H9 (cell line): ENCODE measurements around the gene MICA. TPM values are rescaled to one million over a fixed set of nuclear protein-coding genes. Genes with fewer than 3 reads are reported as not detected.

ENCODE experiments used
- DNase-seq: peaks from one replicate; pipeline ENCODE4 v3.0.0-alpha.2; 2017
- H2AFZ ChIP-seq: one replicate; pipeline ENCODE4 v1.6.1; 2013; ENCODE audit warnings: mild to moderate bottlenecking, low read length, control low read depth, moderate library complexity
- H2AK5ac ChIP-seq: 2 replicates; pipeline ENCODE4 v1.6.1; 2013; ENCODE audit warnings: low read length, control low read depth, mixed read lengths; ENCODE audit not compliant: insufficient read length
- H2BK120ac ChIP-seq: one replicate; pipeline ENCODE4 v1.6.1; 2013; ENCODE audit warnings: low read depth, mild to moderate bottlenecking, low read length, control low read depth, inconsistent platforms; ENCODE audit not compliant: poor library complexity, severe bottlenecking
- H2BK12ac ChIP-seq: 2 replicates; pipeline ENCODE4 v1.6.1; 2013; ENCODE audit warnings: low read length, control low read depth, mixed read lengths, low read depth; ENCODE audit not compliant: insufficient read length
- H2BK15ac ChIP-seq: 2 replicates; pipeline ENCODE4 v1.6.1; 2013; ENCODE audit warnings: low read depth, low read length, control low read depth
- H2BK20ac ChIP-seq: one replicate; pipeline ENCODE4 v1.6.1; 2013; ENCODE audit warnings: low read depth, mild to moderate bottlenecking, low read length, control low read depth, inconsistent platforms; ENCODE audit not compliant: poor library complexity, severe bottlenecking
- H2BK5ac ChIP-seq: 2 replicates; pipeline ENCODE4 v1.6.1; 2013; ENCODE audit warnings: low read length, control low read depth, mixed read lengths; ENCODE audit not compliant: insufficient read length
- H3K14ac ChIP-seq: 2 replicates; pipeline ENCODE4 v1.6.1; 2013; ENCODE audit warnings: low read length, control low read depth; ENCODE audit not compliant: insufficient read depth
- H3K18ac ChIP-seq: 2 replicates; pipeline ENCODE4 v1.6.1; 2013; ENCODE audit warnings: low read depth, mild to moderate bottlenecking, mixed read lengths, low read length, control low read depth; ENCODE audit not compliant: insufficient read length
- H3K23ac ChIP-seq: 2 replicates; pipeline ENCODE4 v1.6.1; 2013; ENCODE audit warnings: low read length, control low read depth, mixed read lengths, low read depth; ENCODE audit not compliant: insufficient read length
- H3K23me2 ChIP-seq: 2 replicates; pipeline ENCODE4 v1.6.1; 2013; ENCODE audit warnings: low read depth, mild to moderate bottlenecking, mixed read lengths, low read length, control low read depth; ENCODE audit not compliant: insufficient read length, poor library complexity, severe bottlenecking
- H3K27ac ChIP-seq: 2 replicates; pipeline ENCODE4 v1.5.1; 2013; ENCODE audit warnings: low read length, control low read depth, mixed read lengths, low read depth; ENCODE audit not compliant: insufficient read length
- H3K27me3 ChIP-seq: 2 replicates; pipeline ENCODE4 v1.6.1; 2013; ENCODE audit warnings: low read length, control low read depth, inconsistent platforms; ENCODE audit not compliant: insufficient read depth
- H3K4ac ChIP-seq: 2 replicates; pipeline ENCODE4 v1.6.1; 2013; ENCODE audit warnings: low read depth, mild to moderate bottlenecking, control low read depth, inconsistent platforms, low read length, moderate library complexity
- H3K4me1 ChIP-seq: 2 replicates; pipeline ENCODE4 v1.6.1; 2013; ENCODE audit warnings: low read length, control low read depth, inconsistent platforms; ENCODE audit not compliant: insufficient read depth
- H3K4me2 ChIP-seq: 2 replicates; pipeline ENCODE4 v1.6.1; 2013; ENCODE audit warnings: low read length, control low read depth, mixed read lengths; ENCODE audit not compliant: insufficient read length, insufficient read depth
- H3K56ac ChIP-seq: 2 replicates; pipeline ENCODE4 v1.6.1; 2013; ENCODE audit warnings: low read depth, mild to moderate bottlenecking, mixed read lengths, low read length, control low read depth; ENCODE audit not compliant: insufficient read length
- H3K79me1 ChIP-seq: 2 replicates; pipeline ENCODE4 v1.6.1; 2013; ENCODE audit warnings: low read depth, mild to moderate bottlenecking, moderate library complexity, low read length, control low read depth, inconsistent platforms; ENCODE audit not compliant: insufficient read depth, poor library complexity, severe bottlenecking
- H3K79me2 ChIP-seq: 2 replicates; pipeline ENCODE4 v1.6.1; 2013; ENCODE audit warnings: low read length, control low read depth, inconsistent platforms; ENCODE audit not compliant: insufficient read depth
- H3K9ac ChIP-seq: 2 replicates; pipeline ENCODE4 v1.6.1; 2013; ENCODE audit warnings: low read length, control low read depth, mixed read lengths; ENCODE audit not compliant: insufficient read length; ENCODE audit errors: extremely low read depth
- H3K9me3 ChIP-seq: one replicate; pipeline ENCODE4 v1.6.1; 2013; ENCODE audit warnings: low read depth, low read length, inconsistent platforms; ENCODE audit not compliant: control insufficient read depth
- H3T11ph ChIP-seq: one replicate; pipeline ENCODE4 v1.6.1; 2013; ENCODE audit warnings: mild to moderate bottlenecking, low read length, control low read depth, inconsistent platforms
- H4K20me1 ChIP-seq: one replicate; pipeline ENCODE4 v1.6.1; 2013; ENCODE audit not compliant: control insufficient read depth, insufficient read length, insufficient read depth
- H4K5ac ChIP-seq: 2 replicates; pipeline ENCODE4 v1.6.1; 2013; ENCODE audit warnings: low read depth, mild to moderate bottlenecking, mixed read lengths, low read length, control low read depth; ENCODE audit not compliant: insufficient read length
- H4K8ac ChIP-seq: replicated peaks from 2 replicates; pipeline ENCODE4 v1.6.1; 2013; ENCODE audit warnings: low read length, control low read depth, mixed read lengths, low read depth; ENCODE audit not compliant: insufficient read length
- H4K91ac ChIP-seq: 2 replicates; pipeline ENCODE4 v1.6.1; 2013; ENCODE audit warnings: low read depth, mild to moderate bottlenecking, moderate library complexity, mixed read lengths, low read length, control low read depth; ENCODE audit not compliant: insufficient read length
- H3K27ac Mint-ChIP-seq, 3 experiments: 2 replicates in 2 of 3; 3 replicates in 1 of 3; pipeline ENCODE4 v1.8.0; 2020 to 2021; ENCODE audit warnings: mixed read lengths in 3 of 3, mild to moderate bottlenecking in 1 of 3, moderate library complexity in 1 of 3
- H3K27me3 Mint-ChIP-seq: 2 replicates; pipeline ENCODE4 v1.8.0; 2021; ENCODE audit warnings: low read depth, mild to moderate bottlenecking, moderate library complexity, mixed read lengths
- H3K36me3 Mint-ChIP-seq, 3 experiments: 2 replicates in 2 of 3; 3 replicates in 1 of 3; pipeline ENCODE4 v1.8.0; 2020 to 2021; ENCODE audit warnings: low read depth in 3 of 3, mixed read lengths in 3 of 3; ENCODE audit not compliant: insufficient read depth in 1 of 3
- H3K4me1 Mint-ChIP-seq, 2 experiments: 2 replicates each; pipeline ENCODE4 v1.8.0; 2020; ENCODE audit warnings: mixed read lengths in 2 of 2
- H3K4me3 Mint-ChIP-seq, 2 experiments: 2 replicates in 1 of 2; 3 replicates in 1 of 2; pipeline ENCODE4 v1.8.0; 2020 to 2021; ENCODE audit warnings: mild to moderate bottlenecking in 2 of 2, mixed read lengths in 2 of 2, moderate library complexity in 1 of 2
- H3K9me3 Mint-ChIP-seq, 2 experiments: 2 replicates in 1 of 2; 3 replicates in 1 of 2; pipeline ENCODE4 v1.8.0; 2020; ENCODE audit warnings: mild to moderate bottlenecking in 2 of 2, mixed read lengths in 2 of 2, moderate library complexity in 1 of 2
- total RNA-seq: library from RNA; stranded (reverse); gene quantifications from 2 replicates; pipeline ENCODE4 v1.2.1, GENCODE V29; 2021
- TF ChIP-seq, protein P1 (sequence below): fragments of 200-600 bp; sonication (generic); conservative IDR thresholded peaks from 3 replicates; pipeline ENCODE4 v1.8.0; 2021; ENCODE audit warnings: antibody characterized with exemption, mild to moderate bottlenecking

Gene MICA
- total RNA-seq, 1 experiment from 2014 or later, result 8.5 TPM

- Histone ChIP-seq H4K5ac (no peak overlapping the region), H3K56ac (no peak overlapping the region), H3K9ac (no peak overlapping the region), H4K8ac (no peak overlapping the region), H3K27ac (no peak overlapping the region), H3K27me3 (no peaks in the 10 kb centered on the region), H2BK12ac (no peak overlapping the region), H2BK20ac (no peak overlapping the region), H3K79me1 (no peaks in the 10 kb centered on the region), H3K14ac (no peak overlapping the region), H3K4ac (no peak overlapping the region), H2BK15ac (no peak overlapping the region), H3K4me1 (no peaks in the 10 kb centered on the region), H3K4me2 (no peak overlapping the region), H2BK120ac (no peak overlapping the region), H3K9me3 (no peaks in the 10 kb centered on the region), H2BK5ac (no peak overlapping the region), H3K23me2 (no peaks in the 10 kb centered on the region), H3K18ac (no peak overlapping the region), H4K20me1 (no peaks in the 10 kb centered on the region), H2AFZ (no peak overlapping the region), H4K91ac (no peak overlapping the region), H3T11ph (no peak overlapping the region), H3K23ac (no peak overlapping the region), H3K79me2 (no peaks in the 10 kb centered on the region), H2AK5ac (no peak overlapping the region)
- H3K4me1 Mint-ChIP-seq, result no peaks in the 10 kb centered on the region
- no peak for DNase-seq
- peaks cover 10 to 13% of the 10 kb centered on the region in 2 experiments; a peak in 4 of 5 replicates for H3K9me3 Mint-ChIP-seq
- H3K27me3 Mint-ChIP-seq, result peaks cover 7% of the 10 kb centered on the region
- H3K4me3 Mint-ChIP-seq, result no peak overlapping the region
- H3K27ac Mint-ChIP-seq, result no peak overlapping the region
- TF ChIP-seq, protein P1, sequence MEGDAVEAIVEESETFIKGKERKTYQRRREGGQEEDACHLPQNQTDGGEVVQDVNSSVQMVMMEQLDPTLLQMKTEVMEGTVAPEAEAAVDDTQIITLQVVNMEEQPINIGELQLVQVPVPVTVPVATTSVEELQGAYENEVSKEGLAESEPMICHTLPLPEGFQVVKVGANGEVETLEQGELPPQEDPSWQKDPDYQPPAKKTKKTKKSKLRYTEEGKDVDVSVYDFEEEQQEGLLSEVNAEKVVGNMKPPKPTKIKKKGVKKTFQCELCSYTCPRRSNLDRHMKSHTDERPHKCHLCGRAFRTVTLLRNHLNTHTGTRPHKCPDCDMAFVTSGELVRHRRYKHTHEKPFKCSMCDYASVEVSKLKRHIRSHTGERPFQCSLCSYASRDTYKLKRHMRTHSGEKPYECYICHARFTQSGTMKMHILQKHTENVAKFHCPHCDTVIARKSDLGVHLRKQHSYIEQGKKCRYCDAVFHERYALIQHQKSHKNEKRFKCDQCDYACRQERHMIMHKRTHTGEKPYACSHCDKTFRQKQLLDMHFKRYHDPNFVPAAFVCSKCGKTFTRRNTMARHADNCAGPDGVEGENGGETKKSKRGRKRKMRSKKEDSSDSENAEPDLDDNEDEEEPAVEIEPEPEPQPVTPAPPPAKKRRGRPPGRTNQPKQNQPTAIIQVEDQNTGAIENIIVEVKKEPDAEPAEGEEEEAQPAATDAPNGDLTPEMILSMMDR, result no peak
- H3K36me3 Mint-ChIP-seq, result peaks cover 0 to 5% (median 0%) of the 10 kb centered on the region in 3 experiments; a peak in 2 of 7 replicates
Measured at GRCh38 chr6:31375699-31376098, 27.7 kb upstream of the MICA start.
